ENCODE data around the gene PLEKHM3.
"Not testable (repeated sequence)": the region's sequence is repeated elsewhere in the genome, so short reads cannot be mapped to it uniquely, and the experiment has no call there.

Gene PLEKHM3

GRCh38 chr2:207987025-207987716 is 38.2 kb downstream of the PLEKHM3 start:
- no peak for DNase-seq

- DNase-seq: no peak
Observed at GRCh38 chr2:207984765-207985480, 40.4 kb downstream of the PLEKHM3 start.

- no peak for DNase-seq
Observed at GRCh38 chr2:207983641-207984042, 41.7 kb downstream of the PLEKHM3 start.

- DNase-seq: no peak
Observed at GRCh38 chr2:207978177-207978948, 47.0 kb downstream of the PLEKHM3 start.

GRCh38 chr2:207975921-207976320 is 49.4 kb downstream of the PLEKHM3 start:
- no peak for DNase-seq

GRCh38 chr2:207974216-207974605 is 51.1 kb downstream of the PLEKHM3 start:
- DNase-seq: peak; percentile 50

- DNase-seq: no peak
Observed at GRCh38 chr2:207970826-207971180, 54.5 kb downstream of the PLEKHM3 start.

- DNase-seq: no peak
Observed at GRCh38 chr2:207970147-207970825, 55.0 kb downstream of the PLEKHM3 start.

GRCh38 chr2:207969249-207969648 is 56.1 kb downstream of the PLEKHM3 start:
- no peak for DNase-seq

- no peak for DNase-seq
Observed at GRCh38 chr2:207967121-207967520, 58.2 kb downstream of the PLEKHM3 start.

GRCh38 chr2:207960911-207961310 is 64.4 kb downstream of the PLEKHM3 start:
- no peak for DNase-seq

- DNase-seq: peak; percentile 86
Observed at GRCh38 chr2:207960090-207960489, 65.2 kb downstream of the PLEKHM3 start.

GRCh38 chr2:207956771-207957170 is 68.6 kb downstream of the PLEKHM3 start:
- DNase-seq: peak; percentile 15

- no peak for DNase-seq
Observed at GRCh38 chr2:207955456-207955855, 69.9 kb downstream of the PLEKHM3 start.

- no peak for DNase-seq
Observed at GRCh38 chr2:207953354-207953753, 72.0 kb downstream of the PLEKHM3 start.

GRCh38 chr2:207952564-207953345 is 72.6 kb downstream of the PLEKHM3 start:
- DNase-seq: no peak

GRCh38 chr2:207951734-207952470 is 73.4 kb downstream of the PLEKHM3 start:
- no peak for DNase-seq

GRCh38 chr2:207950761-207951114 is 74.6 kb downstream of the PLEKHM3 start:
- no peak for DNase-seq

GRCh38 chr2:207950063-207950760 is 75.1 kb downstream of the PLEKHM3 start:
- peak; percentile 14 for DNase-seq

GRCh38 chr2:207949245-207949644 is 76.1 kb downstream of the PLEKHM3 start:
- not testable (repeated sequence) for DNase-seq

- no peak for DNase-seq
Observed at GRCh38 chr2:207944979-207945600, 80.2 kb downstream of the PLEKHM3 start.
